ENCODE results near the gene LRRIQ1. TPM values are rescaled to one million over a fixed set of nuclear protein-coding genes. Genes with fewer than 3 reads are reported as not detected.

The LRRIQ1 gene
- total RNA-seq, 3 donors from 2014 or later (not counting 1 experiment from before 2014, with no cell fraction given): not detected

DNA sequence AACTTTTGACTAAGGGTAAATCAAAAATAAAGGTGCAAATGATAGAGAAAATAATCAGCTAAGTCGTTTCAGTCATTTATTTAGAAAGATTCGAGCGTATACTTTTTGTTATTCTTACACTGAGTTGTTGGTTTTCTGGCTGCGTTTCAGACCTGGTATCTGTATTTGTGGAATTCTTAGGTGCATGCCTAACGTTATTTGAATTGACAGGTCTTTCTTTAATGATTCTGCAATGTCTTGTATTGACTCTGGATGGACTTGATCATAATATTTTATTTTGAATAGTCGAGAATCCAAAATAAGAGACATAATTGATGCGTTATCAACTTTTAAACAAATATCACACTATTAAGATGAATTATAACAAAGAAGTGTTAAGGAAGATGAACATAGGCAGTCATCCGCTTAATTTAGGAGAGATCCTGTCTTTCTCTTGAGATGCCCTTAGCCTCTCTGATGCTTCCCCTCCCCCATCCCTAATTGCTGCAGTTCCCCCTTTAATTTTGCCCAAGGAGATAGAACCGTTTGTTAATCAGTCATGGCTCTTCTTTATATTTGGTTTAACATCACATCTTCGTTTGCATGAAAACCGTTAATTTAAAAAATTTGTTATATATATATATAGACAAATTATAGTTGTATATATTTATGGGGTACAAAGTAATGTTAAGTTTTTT lies 245.6 kb downstream of the LRRIQ1 start:
- H3K27ac ChIP-seq (ENCODE audit: low read length): no peak overlapping the region
- peaks cover 0 to 11% of the 10 kb centered on the region in 2 donors for H3K4me1 Mint-ChIP-seq
- no peak overlapping the region for H3K27ac Mint-ChIP-seq
- peaks cover 0 to 2% of the 10 kb centered on the region in 2 donors for H3K9me3 Mint-ChIP-seq
- H3K36me3 ChIP-seq (ENCODE audit: control insufficient read depth, insufficient read depth, low read length): no peaks in the 10 kb centered on the region
- no peak overlapping the region for H3K4me3 Mint-ChIP-seq
- 12% methylated on average over 7 of the region's 11 CpGs for WGBS (ENCODE audit: insufficient coverage)
- intact Hi-C loops (cut with micrococcal nuclease): no loop called here
- peaks cover 12% of the 10 kb centered on the region for H3K9me3 ChIP-seq (ENCODE audit: control insufficient read depth, insufficient read depth, low read length)
- peaks cover 20% of the 10 kb centered on the region for H3K27me3 ChIP-seq (ENCODE audit: control insufficient read depth, insufficient read depth, low read length)
- DNase-seq: no peak
- no peak overlapping the region for H3K4me3 ChIP-seq (ENCODE audit: low read length)
- ATAC-seq: no peak
- H3K27me3 Mint-ChIP-seq (ENCODE audit: low read depth in 2 of 2): peaks cover 39 to 41% of the 10 kb centered on the region in 2 donors
- TF ChIP-seq, protein P1, sequence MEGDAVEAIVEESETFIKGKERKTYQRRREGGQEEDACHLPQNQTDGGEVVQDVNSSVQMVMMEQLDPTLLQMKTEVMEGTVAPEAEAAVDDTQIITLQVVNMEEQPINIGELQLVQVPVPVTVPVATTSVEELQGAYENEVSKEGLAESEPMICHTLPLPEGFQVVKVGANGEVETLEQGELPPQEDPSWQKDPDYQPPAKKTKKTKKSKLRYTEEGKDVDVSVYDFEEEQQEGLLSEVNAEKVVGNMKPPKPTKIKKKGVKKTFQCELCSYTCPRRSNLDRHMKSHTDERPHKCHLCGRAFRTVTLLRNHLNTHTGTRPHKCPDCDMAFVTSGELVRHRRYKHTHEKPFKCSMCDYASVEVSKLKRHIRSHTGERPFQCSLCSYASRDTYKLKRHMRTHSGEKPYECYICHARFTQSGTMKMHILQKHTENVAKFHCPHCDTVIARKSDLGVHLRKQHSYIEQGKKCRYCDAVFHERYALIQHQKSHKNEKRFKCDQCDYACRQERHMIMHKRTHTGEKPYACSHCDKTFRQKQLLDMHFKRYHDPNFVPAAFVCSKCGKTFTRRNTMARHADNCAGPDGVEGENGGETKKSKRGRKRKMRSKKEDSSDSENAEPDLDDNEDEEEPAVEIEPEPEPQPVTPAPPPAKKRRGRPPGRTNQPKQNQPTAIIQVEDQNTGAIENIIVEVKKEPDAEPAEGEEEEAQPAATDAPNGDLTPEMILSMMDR (IDR thresholded peaks at IDR 0.05): no peak
- H3K36me3 Mint-ChIP-seq: no peaks in the 10 kb centered on the region
- H3K4me1 ChIP-seq (ENCODE audit: control insufficient read depth, insufficient read depth, low read length): peaks cover 8% of the 10 kb centered on the region

DNA sequence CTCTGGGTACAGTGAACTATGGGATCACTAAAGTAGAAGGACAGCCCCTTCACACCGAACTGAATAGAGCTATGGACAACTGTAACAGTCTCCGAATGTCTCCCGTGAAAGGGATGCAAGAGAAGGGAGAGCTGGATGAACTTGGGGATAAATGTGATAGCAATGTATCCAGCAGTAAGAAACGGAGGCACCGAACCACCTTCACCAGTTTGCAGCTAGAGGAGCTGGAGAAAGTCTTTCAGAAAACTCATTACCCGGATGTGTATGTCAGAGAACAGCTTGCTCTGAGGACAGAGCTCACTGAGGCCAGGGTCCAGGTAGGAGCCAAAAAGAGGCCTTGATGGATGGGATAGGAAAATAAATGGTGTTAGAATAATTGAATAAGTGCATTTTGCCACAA lies 247.4 kb downstream of the LRRIQ1 start:
- no peak overlapping the region for H3K4me3 Mint-ChIP-seq
- peaks cover 30 to 32% of the 10 kb centered on the region in 2 donors for H3K27me3 Mint-ChIP-seq (ENCODE audit: low read depth in 2 of 2)
- H3K27ac Mint-ChIP-seq: no peak overlapping the region
- TF ChIP-seq, protein P1 (IDR thresholded peaks at IDR 0.05): no peak
- intact Hi-C loops (cut with micrococcal nuclease): no loop called here
- ATAC-seq (no peak), DNase-seq (no peak)
- no peak overlapping the region for H3K4me3 ChIP-seq (ENCODE audit: low read length)
- WGBS (ENCODE audit: insufficient coverage): 62% methylated on average over 6 of the region's 6 CpGs
- peaks cover 8% of the 10 kb centered on the region for H3K4me1 ChIP-seq (ENCODE audit: control insufficient read depth, insufficient read depth, low read length)
- H3K27me3 ChIP-seq (ENCODE audit: control insufficient read depth, insufficient read depth, low read length): peaks cover 15% of the 10 kb centered on the region
- peaks cover 2% of the 10 kb centered on the region in 2 donors for H3K9me3 Mint-ChIP-seq
- H3K4me1 Mint-ChIP-seq: peaks cover 0 to 11% of the 10 kb centered on the region in 2 donors
- no peaks in the 10 kb centered on the region for H3K36me3 Mint-ChIP-seq
- no peaks in the 10 kb centered on the region for H3K36me3 ChIP-seq (ENCODE audit: control insufficient read depth, insufficient read depth, low read length)
- peaks cover 12% of the 10 kb centered on the region for H3K9me3 ChIP-seq (ENCODE audit: control insufficient read depth, insufficient read depth, low read length)
- no peak overlapping the region for H3K27ac ChIP-seq (ENCODE audit: low read length)

Other genes with a start within 250 kb of the LRRIQ1 start
- gene SLC6A15, start 123.6 kb upstream of the LRRIQ1 start, total RNA-seq: not detected
- gene TSPAN19, start 74 bp upstream of the LRRIQ1 start, total RNA-seq: not detected
- gene ALX1, start 243.9 kb downstream of the LRRIQ1 start, total RNA-seq: not detected

Data from natural killer cell (primary cell).